NT2/D1 (cell line): ENCODE measurements around the gene NR1I3.

Source experiments
- DNase-seq: peaks from one replicate; pipeline ENCODE4 v3.0.0-alpha.2; 2011; ENCODE audit warnings: low read depth, low spot score
- H3K27me3 ChIP-seq: 2 replicates; pipeline ENCODE4 v1.6.0; 2011; ENCODE audit warnings: mild to moderate bottlenecking; ENCODE audit not compliant: insufficient read length, insufficient read depth
- H3K36me3 ChIP-seq: 2 replicates; pipeline ENCODE4 v1.6.1; 2011; ENCODE audit warnings: mild to moderate bottlenecking, low read length, mixed read lengths; ENCODE audit not compliant: insufficient read depth, insufficient read length
- H3K4me1 ChIP-seq: 2 replicates; pipeline ENCODE4 v1.5.1; 2011; ENCODE audit not compliant: insufficient read depth, insufficient read length
- H3K4me3 ChIP-seq: 2 replicates; pipeline ENCODE4 v1.5.1; 2011; ENCODE audit warnings: low read depth; ENCODE audit not compliant: insufficient read length
- H3K9ac ChIP-seq: 2 replicates; pipeline ENCODE4 v1.6.0; 2011; ENCODE audit warnings: low read depth; ENCODE audit not compliant: insufficient read length
- H3K9me3 ChIP-seq: 2 replicates; pipeline ENCODE4 v1.5.1; 2011; ENCODE audit warnings: mild to moderate bottlenecking, low read length; ENCODE audit not compliant: insufficient read depth
- SUZ12 ChIP-seq: IDR thresholded peaks from 2 replicates; pipeline ENCODE4 v1.6.1; 2011; ENCODE audit not compliant: insufficient read length, insufficient read depth; ENCODE audit errors: extremely low read depth
- YY1 ChIP-seq: IDR thresholded peaks from 2 replicates; pipeline ENCODE4 v1.6.1; 2011; ENCODE audit not compliant: insufficient read length, insufficient read depth
- ZNF274 ChIP-seq: IDR thresholded peaks from 2 replicates; pipeline ENCODE4 v1.6.1; 2011; ENCODE audit warnings: mild to moderate bottlenecking, low read depth, low read length

The NR1I3 gene, protein sequence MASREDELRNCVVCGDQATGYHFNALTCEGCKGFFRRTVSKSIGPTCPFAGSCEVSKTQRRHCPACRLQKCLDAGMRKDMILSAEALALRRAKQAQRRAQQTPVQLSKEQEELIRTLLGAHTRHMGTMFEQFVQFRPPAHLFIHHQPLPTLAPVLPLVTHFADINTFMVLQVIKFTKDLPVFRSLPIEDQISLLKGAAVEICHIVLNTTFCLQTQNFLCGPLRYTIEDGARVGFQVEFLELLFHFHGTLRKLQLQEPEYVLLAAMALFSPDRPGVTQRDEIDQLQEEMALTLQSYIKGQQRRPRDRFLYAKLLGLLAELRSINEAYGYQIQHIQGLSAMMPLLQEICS

DNA sequence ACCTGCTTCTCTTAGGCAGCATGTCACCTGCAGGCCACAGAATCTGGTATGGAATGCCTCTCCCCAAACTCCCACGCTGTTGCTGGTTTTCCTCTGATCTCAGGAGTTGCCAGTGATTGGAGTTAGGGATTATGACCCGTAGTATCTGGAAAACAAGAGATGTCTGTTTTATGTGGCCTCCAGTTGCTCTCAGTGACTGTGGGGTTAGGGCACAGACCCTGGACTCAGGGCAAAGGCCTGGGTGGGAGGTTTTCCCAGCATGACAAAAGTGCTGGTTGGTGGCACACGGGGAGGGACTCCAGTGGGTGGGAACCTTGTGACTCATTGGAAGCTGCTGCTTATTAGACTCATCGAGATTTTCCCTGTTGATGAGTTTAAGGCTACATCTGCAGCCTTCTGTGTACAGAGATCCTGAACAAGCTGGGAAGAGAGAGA lies at the start of gene NR1I3:
TSS of gene NR1I3 (minus strand) at position 165 of the 435 bp plus-strand sequence. CDS start 1,638 bp downstream, outside the sequence.
- H3K4me1 ChIP-seq = no peaks in the 10 kb centered on the region
- H3K9ac ChIP-seq = no peak within 1 kb of the TSS
- H3K27me3 ChIP-seq = no peaks in the 10 kb centered on the region
- no peaks in the 10 kb centered on the region for H3K9me3 ChIP-seq
- no peak for DNase-seq
- H3K4me3 ChIP-seq = no peak within 1 kb of the TSS
- TF ChIP-seq ZNF274 = no peak
- no peaks in the 10 kb centered on the region for H3K36me3 ChIP-seq

DNA sequence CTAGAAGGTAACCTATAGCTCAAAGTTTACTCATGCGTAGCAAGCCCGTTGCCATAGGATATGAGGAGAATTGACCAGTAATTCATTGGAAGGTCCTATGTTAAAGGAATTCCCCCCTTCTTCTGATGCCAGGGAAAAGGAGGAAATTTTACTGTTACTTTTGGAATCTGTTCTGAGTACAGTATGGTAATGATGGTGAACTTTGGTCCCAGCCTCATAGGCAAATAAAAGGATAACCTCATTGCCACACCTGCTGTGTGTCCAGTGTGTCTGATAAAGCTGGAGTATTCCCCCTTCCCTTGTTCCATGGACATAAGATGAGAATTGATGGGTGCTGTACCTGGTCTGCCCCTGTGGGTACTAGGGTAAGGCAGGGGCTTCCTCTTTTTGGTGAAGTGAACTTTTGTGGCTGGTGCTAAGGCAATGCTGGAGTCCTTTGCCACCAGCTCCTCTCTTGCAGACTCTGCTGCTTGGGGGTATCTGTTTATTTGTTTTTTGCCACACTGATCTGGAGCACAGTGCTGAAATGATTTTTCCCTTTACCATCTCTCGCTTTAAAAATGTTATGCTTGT lies 49.6 kb upstream of the NR1I3 start:
- no peaks in the 10 kb centered on the region for H3K27me3 ChIP-seq
- no peak for DNase-seq

DNA sequence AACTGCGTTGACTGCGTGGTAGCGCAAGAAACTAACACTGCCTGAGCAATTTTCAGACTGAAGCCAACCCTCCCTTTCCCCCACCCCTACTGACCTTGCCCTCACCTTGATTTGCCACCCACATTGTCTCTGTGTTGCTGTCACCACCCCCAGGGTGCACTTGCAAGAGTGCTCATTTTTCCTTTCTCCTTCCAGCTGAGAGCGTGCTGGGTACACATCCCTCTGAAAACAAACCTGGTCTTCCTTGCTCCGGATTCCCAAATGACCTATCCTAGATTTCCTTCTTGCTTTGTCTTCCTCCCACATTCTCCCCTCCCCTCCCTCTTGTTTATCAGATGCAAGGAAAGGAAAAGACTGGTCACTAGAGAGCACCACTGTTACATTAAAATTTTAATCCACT lies 47.5 kb upstream of the NR1I3 start:
- Histone ChIP-seq H3K27me3 (no peaks in the 10 kb centered on the region), H3K9ac (no peak overlapping the region), H3K4me1 (peaks cover 8% of the 10 kb centered on the region), H3K4me3 (no peak overlapping the region), H3K36me3 (no peaks in the 10 kb centered on the region), H3K9me3 (0 out of 2 replicates have a peak, but pooled peaks cover 5% of the 10 kb centered on the region)
- DNase-seq = no peak
- TF ChIP-seq SUZ12 = no peak
- TF ChIP-seq YY1 = no peak
- no peak for TF ChIP-seq ZNF274

More for the DNA sequence above, 49.6 kb upstream of the NR1I3 start:
- no peak overlapping the region for H3K4me3 ChIP-seq
- H3K9ac ChIP-seq = no peak overlapping the region
- no peaks in the 10 kb centered on the region for H3K36me3 ChIP-seq
- 0 out of 2 replicates have a peak, but pooled peaks cover 2% of the 10 kb centered on the region for H3K9me3 ChIP-seq
- peaks cover 8% of the 10 kb centered on the region for H3K4me1 ChIP-seq
- TF ChIP-seq ZNF274 (no peak), YY1 (no peak), SUZ12 (no peak)

DNA sequence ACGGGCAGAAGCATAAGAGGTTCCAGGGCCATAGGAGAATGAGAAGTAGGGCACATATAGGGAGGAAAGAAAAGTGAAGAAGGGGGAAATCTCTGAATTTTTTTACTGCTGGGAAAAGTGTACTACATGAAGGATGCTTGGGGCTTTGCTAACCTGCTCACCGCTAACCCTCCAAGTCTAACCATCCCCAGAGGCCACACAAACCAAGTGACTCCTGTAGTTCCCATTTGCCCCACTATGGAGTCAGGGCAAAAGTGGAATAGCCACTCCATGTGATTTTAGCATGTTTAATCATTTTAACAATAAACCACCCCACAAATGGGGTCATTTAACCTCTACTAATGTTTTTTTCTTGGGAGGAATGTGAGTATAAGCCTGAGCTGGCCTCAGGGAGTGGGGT lies 47.1 kb upstream of the NR1I3 start:
- Histone ChIP-seq H3K27me3 (no peaks in the 10 kb centered on the region), H3K9me3 (0 out of 2 replicates have a peak, but pooled peaks cover 5% of the 10 kb centered on the region), H3K4me3 (no peak overlapping the region), H3K4me1 (peaks cover 8% of the 10 kb centered on the region), H3K9ac (no peak overlapping the region), H3K36me3 (no peaks in the 10 kb centered on the region)
- TF ChIP-seq ZNF274 = no peak
- no peak for TF ChIP-seq YY1
- TF ChIP-seq SUZ12 = no peak
- DNase-seq = no peak

DNA sequence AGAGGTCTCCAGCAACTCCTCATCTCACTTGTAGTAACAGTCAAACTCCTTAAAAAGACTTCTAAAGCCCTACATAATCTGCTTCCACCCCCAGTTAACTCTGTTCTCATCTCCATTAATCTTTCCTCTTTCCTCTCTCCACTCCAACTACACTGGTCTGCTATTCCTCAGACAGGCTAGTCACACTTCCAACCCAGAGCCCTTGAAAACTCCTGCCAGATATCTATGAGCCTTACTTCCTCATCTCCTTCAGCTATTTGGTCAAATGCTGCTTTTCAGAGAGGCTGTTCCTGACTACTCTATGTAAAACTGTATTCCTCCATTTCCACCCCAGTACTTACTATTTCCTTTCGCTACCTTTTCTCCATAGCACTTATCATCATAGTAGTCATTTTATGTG lies 45.0 kb upstream of the NR1I3 start:
- Histone ChIP-seq H3K9me3 (0 out of 2 replicates have a peak, but pooled peaks cover 5% of the 10 kb centered on the region), H3K4me1 (peaks cover 4% of the 10 kb centered on the region), H3K9ac (no peak overlapping the region), H3K4me3 (no peak overlapping the region), H3K27me3 (no peaks in the 10 kb centered on the region), H3K36me3 (no peaks in the 10 kb centered on the region)
- no peak for DNase-seq
- TF ChIP-seq YY1 = no peak
- no peak for TF ChIP-seq SUZ12
- TF ChIP-seq ZNF274 = no peak

DNA sequence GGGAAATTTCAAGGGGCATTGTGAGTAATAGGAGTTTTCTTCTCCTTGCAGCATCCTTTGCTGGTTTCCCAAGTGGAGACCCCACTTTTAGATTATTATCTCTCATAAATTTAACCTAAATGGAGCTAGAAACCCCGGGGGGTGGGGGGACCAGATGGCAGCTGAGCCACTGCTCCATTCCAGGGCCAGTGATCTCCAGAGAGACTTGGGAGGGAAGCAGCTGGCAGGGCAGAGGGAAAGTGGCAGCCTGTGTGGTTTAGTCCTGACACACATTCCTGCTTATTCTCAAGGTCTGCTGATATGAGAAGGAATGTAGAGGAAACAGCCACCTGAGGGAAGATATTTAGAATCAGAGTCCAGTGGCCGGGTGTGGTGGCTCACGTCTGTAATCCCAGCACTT lies 36.9 kb upstream of the NR1I3 start:
- no peaks in the 10 kb centered on the region for H3K27me3 ChIP-seq
- DNase-seq = no peak
- H3K9me3 ChIP-seq = no peaks in the 10 kb centered on the region
- H3K4me1 ChIP-seq = peaks cover 3% of the 10 kb centered on the region
- TF ChIP-seq YY1 (no peak), SUZ12 (no peak), ZNF274 (no peak)
- H3K9ac ChIP-seq = no peak overlapping the region
- no peaks in the 10 kb centered on the region for H3K36me3 ChIP-seq
- H3K4me3 ChIP-seq = no peak overlapping the region

DNA sequence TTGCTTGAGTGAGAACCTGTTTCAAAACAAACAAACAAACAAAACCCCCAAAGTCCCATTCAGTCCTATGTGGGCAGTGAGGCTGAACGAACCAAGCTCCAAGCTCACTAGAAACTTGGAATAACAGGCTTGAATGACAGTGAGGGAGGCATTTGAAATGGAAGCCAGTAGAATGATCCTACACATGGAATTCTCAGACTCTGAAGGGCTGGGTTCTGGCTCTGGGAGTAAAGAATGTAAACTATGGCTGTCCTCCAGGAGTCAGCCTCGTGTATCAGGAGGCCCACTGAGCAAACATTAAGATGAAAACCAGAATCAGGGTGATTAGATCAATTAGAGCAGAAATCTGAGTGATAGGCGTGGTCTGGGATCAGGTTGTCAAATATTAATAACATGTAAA lies 35.4 kb upstream of the NR1I3 start:
- TF ChIP-seq SUZ12 (no peak), ZNF274 (no peak), YY1 (no peak)
- H3K9me3 ChIP-seq = no peaks in the 10 kb centered on the region
- H3K4me1 ChIP-seq = peaks cover 3% of the 10 kb centered on the region
- no peak overlapping the region for H3K9ac ChIP-seq
- no peak for DNase-seq
- no peaks in the 10 kb centered on the region for H3K36me3 ChIP-seq
- H3K27me3 ChIP-seq = no peaks in the 10 kb centered on the region
- no peak overlapping the region for H3K4me3 ChIP-seq
